H1 (cell line): ENCODE data around the gene ARMS2. TPM values are rescaled to one million over a fixed set of nuclear protein-coding genes. Genes with fewer than 3 reads are reported as not detected.

Experiments used
- HDAC2 ChIP-seq, 2 experiments: fragments of 300-600 bp in 1 of 2; sonication (generic) in 1 of 2; IDR thresholded peaks; 2 replicates each; pipeline ENCODE4 v1.6.1; 2011 to 2012; ENCODE audit warnings: low read depth in 2 of 2, low read length in 2 of 2, mild to moderate bottlenecking in 2 of 2, moderate library complexity in 2 of 2, borderline replicate concordance in 1 of 2, inconsistent platforms in 1 of 2
- JUND ChIP-seq: IDR thresholded peaks from 2 replicates; pipeline ENCODE4 v1.6.1; 2011; ENCODE audit warnings: mild to moderate bottlenecking, improper control_type of control experiment, low read length
- polyA plus RNA-seq, 7 experiments: library from polyadenylated mRNA; depleted of rRNA in 3 of 7; stranded (reverse) in 5 of 7; unstranded in 2 of 7; fragments of >200 nt in 5 of 7; fragments of 200-250 nt in 2 of 7; gene quantifications; 1 replicate in 5 of 7; 2 replicates in 1 of 7; 4 replicates in 1 of 7; pipeline versions ENCODE4 v1.2.1 to v1.2.3, GENCODE V29; 2011 to 2013; ENCODE audit warnings: missing spikeins in 2 of 7, mixed read lengths in 2 of 7
- total RNA-seq: library from RNA; stranded (reverse); fragmentation: NEBNext Ultra II Directional; extraction: Animal tissue kit (Norgen Biotek cat#: 25700); gene quantifications from 2 replicates; pipeline ENCODE4 v1.2.1, GENCODE V29; 2021
- TF ChIP-seq, protein P1 (sequence below): fragments of 300-600 bp; sonication (generic); IDR thresholded peaks from 2 replicates; pipeline ENCODE4 v1.7.1; 2012; ENCODE audit warnings: low read length, moderate library complexity, mild to moderate bottlenecking, inconsistent platforms; ENCODE audit not compliant: insufficient replicate concordance

Gene ARMS2
- total and polyA plus RNA-seq, 2 of the 8 experiments (the other 6 are each of a cell fraction or from before 2014, with no cell fraction given) = not detected

DNA sequence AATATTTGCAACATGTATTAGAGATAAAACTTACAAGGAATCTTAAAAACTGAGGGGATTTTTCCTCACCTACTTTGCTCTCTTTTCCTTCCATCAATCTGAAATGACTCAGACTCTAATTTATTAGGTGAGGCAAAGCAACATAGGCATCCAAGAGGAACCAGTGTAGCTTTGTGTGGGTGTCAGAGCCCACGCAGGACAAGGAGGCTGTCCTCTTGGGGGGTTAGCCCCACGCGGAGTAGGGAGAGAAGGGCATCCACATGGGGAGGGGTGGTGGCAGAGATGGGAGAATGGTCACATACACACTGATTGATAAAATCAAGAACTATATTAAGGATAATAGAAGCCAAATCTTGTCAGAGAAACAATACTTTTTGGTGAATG is 33.8 kb upstream of the ARMS2 start (continued):
- TF ChIP-seq, protein P1, sequence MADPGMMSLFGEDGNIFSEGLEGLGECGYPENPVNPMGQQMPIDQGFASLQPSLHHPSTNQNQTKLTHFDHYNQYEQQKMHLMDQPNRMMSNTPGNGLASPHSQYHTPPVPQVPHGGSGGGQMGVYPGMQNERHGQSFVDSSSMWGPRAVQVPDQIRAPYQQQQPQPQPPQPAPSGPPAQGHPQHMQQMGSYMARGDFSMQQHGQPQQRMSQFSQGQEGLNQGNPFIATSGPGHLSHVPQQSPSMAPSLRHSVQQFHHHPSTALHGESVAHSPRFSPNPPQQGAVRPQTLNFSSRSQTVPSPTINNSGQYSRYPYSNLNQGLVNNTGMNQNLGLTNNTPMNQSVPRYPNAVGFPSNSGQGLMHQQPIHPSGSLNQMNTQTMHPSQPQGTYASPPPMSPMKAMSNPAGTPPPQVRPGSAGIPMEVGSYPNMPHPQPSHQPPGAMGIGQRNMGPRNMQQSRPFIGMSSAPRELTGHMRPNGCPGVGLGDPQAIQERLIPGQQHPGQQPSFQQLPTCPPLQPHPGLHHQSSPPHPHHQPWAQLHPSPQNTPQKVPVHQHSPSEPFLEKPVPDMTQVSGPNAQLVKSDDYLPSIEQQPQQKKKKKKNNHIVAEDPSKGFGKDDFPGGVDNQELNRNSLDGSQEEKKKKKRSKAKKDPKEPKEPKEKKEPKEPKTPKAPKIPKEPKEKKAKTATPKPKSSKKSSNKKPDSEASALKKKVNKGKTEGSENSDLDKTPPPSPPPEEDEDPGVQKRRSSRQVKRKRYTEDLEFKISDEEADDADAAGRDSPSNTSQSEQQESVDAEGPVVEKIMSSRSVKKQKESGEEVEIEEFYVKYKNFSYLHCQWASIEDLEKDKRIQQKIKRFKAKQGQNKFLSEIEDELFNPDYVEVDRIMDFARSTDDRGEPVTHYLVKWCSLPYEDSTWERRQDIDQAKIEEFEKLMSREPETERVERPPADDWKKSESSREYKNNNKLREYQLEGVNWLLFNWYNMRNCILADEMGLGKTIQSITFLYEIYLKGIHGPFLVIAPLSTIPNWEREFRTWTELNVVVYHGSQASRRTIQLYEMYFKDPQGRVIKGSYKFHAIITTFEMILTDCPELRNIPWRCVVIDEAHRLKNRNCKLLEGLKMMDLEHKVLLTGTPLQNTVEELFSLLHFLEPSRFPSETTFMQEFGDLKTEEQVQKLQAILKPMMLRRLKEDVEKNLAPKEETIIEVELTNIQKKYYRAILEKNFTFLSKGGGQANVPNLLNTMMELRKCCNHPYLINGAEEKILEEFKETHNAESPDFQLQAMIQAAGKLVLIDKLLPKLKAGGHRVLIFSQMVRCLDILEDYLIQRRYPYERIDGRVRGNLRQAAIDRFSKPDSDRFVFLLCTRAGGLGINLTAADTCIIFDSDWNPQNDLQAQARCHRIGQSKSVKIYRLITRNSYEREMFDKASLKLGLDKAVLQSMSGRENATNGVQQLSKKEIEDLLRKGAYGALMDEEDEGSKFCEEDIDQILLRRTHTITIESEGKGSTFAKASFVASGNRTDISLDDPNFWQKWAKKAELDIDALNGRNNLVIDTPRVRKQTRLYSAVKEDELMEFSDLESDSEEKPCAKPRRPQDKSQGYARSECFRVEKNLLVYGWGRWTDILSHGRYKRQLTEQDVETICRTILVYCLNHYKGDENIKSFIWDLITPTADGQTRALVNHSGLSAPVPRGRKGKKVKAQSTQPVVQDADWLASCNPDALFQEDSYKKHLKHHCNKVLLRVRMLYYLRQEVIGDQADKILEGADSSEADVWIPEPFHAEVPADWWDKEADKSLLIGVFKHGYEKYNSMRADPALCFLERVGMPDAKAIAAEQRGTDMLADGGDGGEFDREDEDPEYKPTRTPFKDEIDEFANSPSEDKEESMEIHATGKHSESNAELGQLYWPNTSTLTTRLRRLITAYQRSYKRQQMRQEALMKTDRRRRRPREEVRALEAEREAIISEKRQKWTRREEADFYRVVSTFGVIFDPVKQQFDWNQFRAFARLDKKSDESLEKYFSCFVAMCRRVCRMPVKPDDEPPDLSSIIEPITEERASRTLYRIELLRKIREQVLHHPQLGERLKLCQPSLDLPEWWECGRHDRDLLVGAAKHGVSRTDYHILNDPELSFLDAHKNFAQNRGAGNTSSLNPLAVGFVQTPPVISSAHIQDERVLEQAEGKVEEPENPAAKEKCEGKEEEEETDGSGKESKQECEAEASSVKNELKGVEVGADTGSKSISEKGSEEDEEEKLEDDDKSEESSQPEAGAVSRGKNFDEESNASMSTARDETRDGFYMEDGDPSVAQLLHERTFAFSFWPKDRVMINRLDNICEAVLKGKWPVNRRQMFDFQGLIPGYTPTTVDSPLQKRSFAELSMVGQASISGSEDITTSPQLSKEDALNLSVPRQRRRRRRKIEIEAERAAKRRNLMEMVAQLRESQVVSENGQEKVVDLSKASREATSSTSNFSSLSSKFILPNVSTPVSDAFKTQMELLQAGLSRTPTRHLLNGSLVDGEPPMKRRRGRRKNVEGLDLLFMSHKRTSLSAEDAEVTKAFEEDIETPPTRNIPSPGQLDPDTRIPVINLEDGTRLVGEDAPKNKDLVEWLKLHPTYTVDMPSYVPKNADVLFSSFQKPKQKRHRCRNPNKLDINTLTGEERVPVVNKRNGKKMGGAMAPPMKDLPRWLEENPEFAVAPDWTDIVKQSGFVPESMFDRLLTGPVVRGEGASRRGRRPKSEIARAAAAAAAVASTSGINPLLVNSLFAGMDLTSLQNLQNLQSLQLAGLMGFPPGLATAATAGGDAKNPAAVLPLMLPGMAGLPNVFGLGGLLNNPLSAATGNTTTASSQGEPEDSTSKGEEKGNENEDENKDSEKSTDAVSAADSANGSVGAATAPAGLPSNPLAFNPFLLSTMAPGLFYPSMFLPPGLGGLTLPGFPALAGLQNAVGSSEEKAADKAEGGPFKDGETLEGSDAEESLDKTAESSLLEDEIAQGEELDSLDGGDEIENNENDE = no peak
- TF ChIP-seq JUND (no peak), HDAC2 (IDR thresholded peaks at IDR 0.05; ENCODE audit: borderline replicate concordance in 1 of 2, low read depth in 2 of 2, low read length in 2 of 2) (no peak)
